HepG2 (cell line): ENCODE measurements around the gene AUTS2. TPM values are rescaled to one million over a fixed set of nuclear protein-coding genes. Genes with fewer than 3 reads are reported as not detected.

Experiments used
- ATAC-seq: fragments of 200-7000 bp; cut with Tn5 transposase; 3 replicates; pipeline ENCODE4 v1.9.1; 2020; ENCODE audit warnings: mild to moderate bottlenecking, moderate library complexity
- BruUV-seq: library from RNA; stranded (reverse); fragments of 400-500 nt; replicated peaks from 2 replicates; lab custom pipeline; 2021; lab: Mats Ljungman, UMichigan
- CTCF ChIA-PET: fragments of 300-600 bp; formaldehyde crosslinking; extraction: SDS; loops from one replicate; lab custom pipeline; 2021; ENCODE audit warnings: low total read pairs, inconsistent platforms, low intra/inter-chr PET ratio; lab: Yijun Ruan, JAX
- POLR2A ChIA-PET: fragments of 350-600 bp; sonication (Branson Sonifier 250); formaldehyde crosslinking; loops from one replicate; lab custom pipeline; 2020; ENCODE audit warnings: antibody characterized with exemption, inconsistent platforms; lab: Yijun Ruan, JAX
- DNase-seq: peaks from one replicate; pipeline ENCODE4 v3.0.0-alpha.2; 2015; ENCODE audit warnings: low spot score
- FAIRE-seq: peaks from 3 replicates; lab custom pipeline; 2011; peaks lifted over from hg19 to GRCh38; lab: Jason Lieb, UNC
- H2AFZ ChIP-seq: one replicate; pipeline ENCODE4 v1.6.1; 2011; ENCODE audit warnings: low read length, inconsistent platforms
- H3K27ac ChIP-seq: fragments of 300-600 bp; 3 replicates; pipeline ENCODE4 v1.8.0; 2011; ENCODE audit warnings: mixed run types, mild to moderate bottlenecking, mixed read lengths, low read length, inconsistent platforms; ENCODE audit not compliant: insufficient read depth; ENCODE audit errors: extremely low read length
- H3K27me3 ChIP-seq, 2 experiments: fragments of 200-600 bp in 1 of 2; 2 replicates in 1 of 2; 3 replicates in 1 of 2; pipeline versions ENCODE4 v1.6.0 to v1.8.0; 2011; ENCODE audit warnings: low read length in 2 of 2, mild to moderate bottlenecking in 2 of 2, moderate library complexity in 2 of 2, inconsistent platforms in 1 of 2; ENCODE audit not compliant: insufficient read depth in 2 of 2, control insufficient read depth in 1 of 2
- H3K36me3 ChIP-seq, 2 experiments: fragments of 200-600 bp in 1 of 2; replicated peaks in 1 of 2; 2 replicates in 1 of 2; 3 replicates in 1 of 2; pipeline versions ENCODE4 v1.5.1 to v1.8.0; 2011; ENCODE audit warnings: low read length in 2 of 2, inconsistent platforms in 1 of 2; ENCODE audit not compliant: insufficient read depth in 2 of 2, control insufficient read depth in 1 of 2
- H3K4me1 ChIP-seq: 2 replicates; pipeline ENCODE4 v1.5.1; 2012; ENCODE audit warnings: low read length, inconsistent platforms; ENCODE audit not compliant: insufficient read depth
- H3K4me2 ChIP-seq: 2 replicates; pipeline ENCODE4 v1.6.0; 2011; ENCODE audit warnings: low read depth, low read length, inconsistent platforms
- H3K4me3 ChIP-seq, 3 experiments: fragments of 200-600 bp in 1 of 3; sonication (generic), shearing (Covaris generic) in 1 of 3; replicated peaks in 1 of 3; 2 replicates each; pipeline ENCODE4 v1.5.1; 2011 to 2016; ENCODE audit warnings: low read length in 3 of 3, inconsistent platforms in 2 of 3, low read depth in 2 of 3, mild to moderate bottlenecking in 2 of 3, control low read depth in 1 of 3, mixed read lengths in 1 of 3; ENCODE audit not compliant: insufficient read depth in 1 of 3
- H3K79me2 ChIP-seq: one replicate; pipeline ENCODE4 v1.6.1; 2011; ENCODE audit warnings: low read length, inconsistent platforms; ENCODE audit not compliant: insufficient read depth
- H3K9ac ChIP-seq: 2 replicates; pipeline ENCODE4 v1.6.0; 2011; ENCODE audit warnings: mild to moderate bottlenecking, low read depth, low read length, inconsistent platforms; ENCODE audit not compliant: insufficient read depth
- H3K9me3 ChIP-seq: 2 replicates; pipeline ENCODE4 v1.5.1; 2012; ENCODE audit warnings: mild to moderate bottlenecking, low read length
- H4K20me1 ChIP-seq: 2 replicates; pipeline ENCODE4 v1.6.0; 2011; ENCODE audit warnings: inconsistent platforms, mild to moderate bottlenecking, low read length, moderate library complexity; ENCODE audit not compliant: insufficient read depth
- DMAP1 ChIP-seq: IDR thresholded peaks from 2 replicates; pipeline ENCODE4 v1.6.1; 2016
- EZH2 ChIP-seq: conservative IDR thresholded peaks from 2 replicates; pipeline ENCODE4 v1.6.1; 2012; ENCODE audit warnings: mild to moderate bottlenecking, low read depth, low read length, moderate library complexity
- GABPB1 ChIP-seq: IDR thresholded peaks from 2 replicates; pipeline ENCODE4 v1.6.1; 2016; ENCODE audit warnings: mild to moderate bottlenecking, missing genetic modification reagents, moderate library complexity, missing compliant biosample characterization
- PCBP2 ChIP-seq: fragments of 200-400 bp; formaldehyde crosslinking; optimal IDR thresholded peaks from 2 replicates; pipeline ENCODE3; 2018; ENCODE audit warnings: low read length, low read depth; ENCODE audit not compliant: poor library complexity, severe bottlenecking
- TEAD2 ChIP-seq: sonication (generic); formaldehyde crosslinking; IDR thresholded peaks from 2 replicates; pipeline ENCODE4 v1.9.0; 2021; ENCODE audit warnings: missing genetic modification reagents
- ZBTB1 ChIP-seq: sonication (generic); formaldehyde crosslinking; IDR thresholded peaks from 2 replicates; pipeline ENCODE4 v1.4.0; 2020; ENCODE audit warnings: missing genetic modification reagents, borderline replicate concordance
- ZNF597 ChIP-seq: sonication (generic); formaldehyde crosslinking; IDR thresholded peaks from 2 replicates; pipeline ENCODE4 v1.5.0; 2020; ENCODE audit warnings: missing genetic modification reagents
- WGBS: methylation state at CpG from one replicate; pipeline ENCODE4 v1.1.6; 2017; ENCODE audit warnings: low lambda C conversion rate; 5-methylcytosine and 5-hydroxymethylcytosine counted together
- in situ Hi-C: cut with HindIII; loops from 2 replicates; pipeline ENCODE4 v1.10.0; 2017; ENCODE audit warnings: low pct_unique_long_range_greater_than_20kb; ENCODE audit not compliant: extremely low pct_ligation_motif_present
- intact Hi-C: fragments of 100-400 bp; cut with micrococcal nuclease; formaldehyde crosslinking; loops from one replicate; pipeline ENCODE4 v1.10.0; 2022; ENCODE audit not compliant: unreplicated experiment
- polyA plus RNA-seq, 8 experiments: library from polyadenylated mRNA; depleted of rRNA in 3 of 8; stranded (reverse) in 7 of 8; unstranded in 1 of 8; fragments of >200 nt; fragmentation: Illumina TruSeq in 4 of 8; extraction: Trizol in 4 of 8; gene quantifications; 2 replicates each; pipeline versions ENCODE4 v1.2.1 to v1.2.3, GENCODE V29; 2011 to 2016; ENCODE audit warnings: low read depth in 4 of 8, missing spikeins in 1 of 8, mixed read lengths in 1 of 8; ENCODE audit not compliant: insufficient read depth in 1 of 8
- total RNA-seq, 5 experiments: library from RNA; depleted of rRNA; stranded (reverse); fragments of >200 nt; fragmentation: Illumina TruSeq; extraction: Trizol; gene quantifications; 2 replicates each; pipeline ENCODE4 v1.2.3, GENCODE V29; 2016; ENCODE audit warnings: low read depth in 1 of 5
- TF ChIP-seq, protein P1 (sequence below): IDR thresholded peaks from 2 replicates; pipeline ENCODE4 v1.6.1; 2016; ENCODE audit warnings: mild to moderate bottlenecking
- TF ChIP-seq, protein P2 (sequence below): sonication (generic); formaldehyde crosslinking; IDR thresholded peaks from 2 replicates; pipeline ENCODE4 v1.5.0; 2020; ENCODE audit warnings: mild to moderate bottlenecking, missing genetic modification reagents

AUTS2 gene
- total and polyA plus RNA-seq, 2 of the 13 experiments (the other 11 are each of a cell fraction or from before 2014, with no cell fraction given), result 0.38 TPM; not detected in 1

GRCh38 chr7:69966766-69967591, 368.7 kb downstream of the AUTS2 start:
- FAIRE-seq, result no peak
- POLR2A ChIA-PET, result no interaction called here

More at GRCh38 chr7:69966766-69967591, 368.7 kb downstream of the AUTS2 start:
- 10% methylated on average over 8 of the region's 8 CpGs for WGBS
- CTCF ChIA-PET, result no interaction called here
- no peak overlapping the region for H3K9ac ChIP-seq
- H3K27me3 ChIP-seq, result no peaks in the 10 kb centered on the region
- H3K27ac ChIP-seq, result no peak overlapping the region
- intact Hi-C loops (no loop called here), in situ Hi-C loops (no loop called here)
- BruUV-seq, result no TSS peak
- DNase-seq (no peak), ATAC-seq (no peak)
- no peak overlapping the region for H2AFZ ChIP-seq
- no peaks in the 10 kb centered on the region for H3K9me3 ChIP-seq
- no peak overlapping the region for H3K4me3 ChIP-seq
- H3K4me1 ChIP-seq, result no peaks in the 10 kb centered on the region
- H3K79me2 ChIP-seq, result no peaks in the 10 kb centered on the region
- no peak for TF ChIP-seq TEAD2
- TF ChIP-seq PCBP2, result no peak
- TF ChIP-seq, protein P1, sequence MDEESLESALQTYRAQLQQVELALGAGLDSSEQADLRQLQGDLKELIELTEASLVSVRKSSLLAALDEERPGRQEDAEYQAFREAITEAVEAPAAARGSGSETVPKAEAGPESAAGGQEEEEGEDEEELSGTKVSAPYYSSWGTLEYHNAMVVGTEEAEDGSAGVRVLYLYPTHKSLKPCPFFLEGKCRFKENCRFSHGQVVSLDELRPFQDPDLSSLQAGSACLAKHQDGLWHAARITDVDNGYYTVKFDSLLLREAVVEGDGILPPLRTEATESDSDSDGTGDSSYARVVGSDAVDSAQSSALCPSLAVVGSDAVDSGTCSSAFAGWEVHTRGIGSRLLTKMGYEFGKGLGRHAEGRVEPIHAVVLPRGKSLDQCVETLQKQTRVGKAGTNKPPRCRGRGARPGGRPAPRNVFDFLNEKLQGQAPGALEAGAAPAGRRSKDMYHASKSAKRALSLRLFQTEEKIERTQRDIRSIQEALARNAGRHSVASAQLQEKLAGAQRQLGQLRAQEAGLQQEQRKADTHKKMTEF (CRISPR knock-in tag), result no peak
- no peak for TF ChIP-seq ZNF597 (CRISPR knock-in tag)
- no peak for TF ChIP-seq DMAP1 (CRISPR knock-in tag)
- TF ChIP-seq GABPB1 (CRISPR knock-in tag), result no peak
- TF ChIP-seq, protein P2, sequence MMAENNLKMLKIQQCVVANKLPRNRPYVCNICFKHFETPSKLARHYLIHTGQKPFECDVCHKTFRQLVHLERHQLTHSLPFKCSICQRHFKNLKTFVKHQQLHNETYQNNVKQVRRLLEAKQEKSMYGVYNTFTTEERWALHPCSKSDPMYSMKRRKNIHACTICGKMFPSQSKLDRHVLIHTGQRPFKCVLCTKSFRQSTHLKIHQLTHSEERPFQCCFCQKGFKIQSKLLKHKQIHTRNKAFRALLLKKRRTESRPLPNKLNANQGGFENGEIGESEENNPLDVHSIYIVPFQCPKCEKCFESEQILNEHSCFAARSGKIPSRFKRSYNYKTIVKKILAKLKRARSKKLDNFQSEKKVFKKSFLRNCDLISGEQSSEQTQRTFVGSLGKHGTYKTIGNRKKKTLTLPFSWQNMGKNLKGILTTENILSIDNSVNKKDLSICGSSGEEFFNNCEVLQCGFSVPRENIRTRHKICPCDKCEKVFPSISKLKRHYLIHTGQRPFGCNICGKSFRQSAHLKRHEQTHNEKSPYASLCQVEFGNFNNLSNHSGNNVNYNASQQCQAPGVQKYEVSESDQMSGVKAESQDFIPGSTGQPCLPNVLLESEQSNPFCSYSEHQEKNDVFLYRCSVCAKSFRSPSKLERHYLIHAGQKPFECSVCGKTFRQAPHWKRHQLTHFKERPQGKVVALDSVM (CRISPR knock-in tag), result no peak
- TF ChIP-seq ZBTB1 (CRISPR knock-in tag), result no peak
- no peak for TF ChIP-seq EZH2
- no peaks in the 10 kb centered on the region for H3K36me3 ChIP-seq
- no peak overlapping the region for H3K4me2 ChIP-seq
- H4K20me1 ChIP-seq, result no peaks in the 10 kb centered on the region
